NB4 (cell line): ENCODE measurements around the gene EPC1.

Experiments used
- POLR2A ChIP-seq: IDR thresholded peaks from 2 replicates; pipeline ENCODE4 v1.6.1; 2011; ENCODE audit warnings: mild to moderate bottlenecking; ENCODE audit not compliant: insufficient read length; ENCODE audit errors: extremely low read depth
- TF ChIP-seq, protein P1 (sequence below): IDR thresholded peaks from one replicate; pipeline ENCODE4 v1.5.1; 2012; ENCODE audit warnings: low read depth, low read length

DNA sequence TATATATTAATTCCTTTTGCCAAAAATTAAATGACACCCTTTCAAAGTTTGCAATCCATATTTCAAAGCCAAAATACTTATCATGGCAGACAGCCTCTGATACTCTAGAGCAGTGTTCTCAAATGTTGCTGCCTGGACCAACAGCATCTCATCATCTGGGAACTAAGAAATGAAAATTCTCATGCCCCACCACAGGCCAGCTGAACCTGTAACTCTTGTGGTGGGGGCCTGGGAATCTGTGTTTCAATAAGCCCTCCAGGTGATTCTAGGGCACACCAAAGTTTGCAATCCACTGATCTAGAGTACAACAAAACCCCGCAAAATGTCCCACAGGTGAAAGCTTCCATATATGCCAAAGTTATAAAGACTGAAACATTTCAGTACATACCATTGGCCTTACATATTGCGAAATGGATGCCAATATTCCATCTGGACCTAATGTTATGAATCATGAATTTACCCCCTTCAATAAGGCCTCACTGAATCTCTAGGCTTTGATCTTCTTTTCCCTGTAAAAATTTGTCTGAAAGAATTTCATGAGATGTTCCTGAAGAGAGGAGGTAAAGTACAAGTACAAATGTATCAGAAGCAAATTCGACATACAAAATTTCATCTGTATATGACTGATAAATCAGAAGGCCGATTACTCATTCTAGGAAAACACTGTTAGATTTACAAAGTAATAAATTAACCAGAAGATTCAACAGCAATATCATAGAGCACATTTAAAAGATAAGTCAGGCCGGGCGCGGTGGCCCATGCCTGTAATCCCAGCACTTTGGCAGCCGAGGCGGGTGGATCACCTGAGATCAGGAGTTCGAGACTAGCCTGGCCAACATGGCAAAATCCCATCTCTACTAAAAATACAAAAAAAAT, 25.3 kb upstream of the EPC1 start:
- TF ChIP-seq, protein P1, sequence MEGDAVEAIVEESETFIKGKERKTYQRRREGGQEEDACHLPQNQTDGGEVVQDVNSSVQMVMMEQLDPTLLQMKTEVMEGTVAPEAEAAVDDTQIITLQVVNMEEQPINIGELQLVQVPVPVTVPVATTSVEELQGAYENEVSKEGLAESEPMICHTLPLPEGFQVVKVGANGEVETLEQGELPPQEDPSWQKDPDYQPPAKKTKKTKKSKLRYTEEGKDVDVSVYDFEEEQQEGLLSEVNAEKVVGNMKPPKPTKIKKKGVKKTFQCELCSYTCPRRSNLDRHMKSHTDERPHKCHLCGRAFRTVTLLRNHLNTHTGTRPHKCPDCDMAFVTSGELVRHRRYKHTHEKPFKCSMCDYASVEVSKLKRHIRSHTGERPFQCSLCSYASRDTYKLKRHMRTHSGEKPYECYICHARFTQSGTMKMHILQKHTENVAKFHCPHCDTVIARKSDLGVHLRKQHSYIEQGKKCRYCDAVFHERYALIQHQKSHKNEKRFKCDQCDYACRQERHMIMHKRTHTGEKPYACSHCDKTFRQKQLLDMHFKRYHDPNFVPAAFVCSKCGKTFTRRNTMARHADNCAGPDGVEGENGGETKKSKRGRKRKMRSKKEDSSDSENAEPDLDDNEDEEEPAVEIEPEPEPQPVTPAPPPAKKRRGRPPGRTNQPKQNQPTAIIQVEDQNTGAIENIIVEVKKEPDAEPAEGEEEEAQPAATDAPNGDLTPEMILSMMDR: no peak
- TF ChIP-seq POLR2A: no peak
